ENCODE data around the gene FMN1.

The FMN1 gene

GRCh38 chr15:33125894-33126537 lies 68.5 kb downstream of the FMN1 start:
- peak; percentile 31 for DNase-seq (ENCODE audit: low spot score)

- no peak for DNase-seq (ENCODE audit: low spot score)
These were observed 69.7 kb downstream of the FMN1 start for GRCh38 chr15:33124811-33125210.

DNA sequence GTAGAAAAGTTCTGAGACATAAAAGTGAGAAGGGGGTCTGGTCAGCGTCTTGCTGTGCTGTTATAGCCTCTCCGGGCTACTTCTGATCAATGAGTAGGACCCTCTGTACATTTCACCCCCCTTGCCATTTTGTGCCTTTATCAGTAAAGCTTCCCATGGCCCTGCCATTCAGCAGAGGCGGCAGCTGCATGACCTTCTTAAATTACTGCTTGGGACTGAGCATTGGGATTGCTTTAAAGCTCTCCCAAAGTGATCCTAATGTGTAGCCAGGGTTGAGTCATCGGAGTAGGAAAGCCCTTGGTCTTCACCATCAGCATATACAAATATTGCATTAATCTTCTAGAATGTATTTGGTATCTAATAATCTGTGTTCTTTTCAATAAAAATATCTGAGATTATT lies 70.2 kb downstream of the FMN1 start:
- DNase-seq (ENCODE audit: low spot score) = no peak

DNA sequence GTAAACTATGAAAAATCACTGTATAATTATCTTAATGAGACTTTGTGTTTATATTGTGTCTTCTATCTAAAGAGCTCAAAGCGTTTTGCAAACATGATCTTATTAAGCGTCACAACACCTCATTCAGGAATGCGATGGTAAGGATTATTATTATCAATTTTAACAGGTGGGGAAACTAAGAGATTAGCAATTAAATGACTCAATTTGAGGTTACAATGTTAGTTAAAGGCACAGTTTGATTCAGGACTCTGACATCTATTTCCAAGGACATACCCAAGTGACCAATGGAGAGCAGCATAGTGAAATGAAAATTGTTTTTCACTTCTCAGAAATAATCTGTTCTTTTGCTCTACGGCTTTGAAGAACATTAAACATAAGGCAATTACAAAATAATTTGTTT lies 74.6 kb downstream of the FMN1 start:
- DNase-seq (ENCODE audit: low spot score) = no peak

GRCh38 chr15:33119273-33119672 lies 75.2 kb downstream of the FMN1 start:
- no peak for DNase-seq (ENCODE audit: low spot score)

- DNase-seq (ENCODE audit: low spot score) = no peak
These were observed 78.3 kb downstream of the FMN1 start for GRCh38 chr15:33116198-33116597.

DNA sequence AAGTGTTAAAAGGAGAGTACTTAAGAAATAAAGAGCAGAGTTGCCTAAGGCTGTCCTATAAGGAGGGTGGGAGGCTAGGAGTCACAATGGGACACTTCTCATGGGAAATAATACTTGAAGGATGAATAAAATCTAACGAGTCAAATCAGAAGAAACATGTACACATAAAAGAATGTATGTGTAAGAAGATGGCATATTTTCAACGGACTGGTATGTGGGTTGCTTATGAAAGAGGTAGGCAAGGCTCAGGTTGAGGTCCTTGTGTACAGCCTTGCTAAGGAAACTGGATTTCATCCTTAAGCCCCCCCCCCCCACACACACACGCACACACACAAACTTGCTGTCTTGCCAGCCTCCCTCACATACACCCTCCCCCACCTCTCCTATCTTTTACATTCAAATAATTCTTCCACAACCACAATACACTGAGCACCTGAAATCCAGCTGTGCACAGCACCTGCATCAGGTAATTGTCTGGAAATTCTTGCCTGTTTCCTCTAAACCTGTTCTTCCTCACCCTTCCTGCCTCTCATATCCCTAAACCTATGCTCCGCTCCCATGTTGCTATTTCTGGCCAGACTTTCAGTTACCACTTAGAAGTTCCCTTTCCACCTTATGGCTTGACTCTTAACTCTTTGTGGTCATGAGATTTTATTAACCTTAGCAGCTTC lies 79.2 kb downstream of the FMN1 start:
- DNase-seq (ENCODE audit: low spot score) = no peak

GRCh38 chr15:33114374-33114717 lies 80.2 kb downstream of the FMN1 start:
- DNase-seq (ENCODE audit: low spot score) = no peak

DNA sequence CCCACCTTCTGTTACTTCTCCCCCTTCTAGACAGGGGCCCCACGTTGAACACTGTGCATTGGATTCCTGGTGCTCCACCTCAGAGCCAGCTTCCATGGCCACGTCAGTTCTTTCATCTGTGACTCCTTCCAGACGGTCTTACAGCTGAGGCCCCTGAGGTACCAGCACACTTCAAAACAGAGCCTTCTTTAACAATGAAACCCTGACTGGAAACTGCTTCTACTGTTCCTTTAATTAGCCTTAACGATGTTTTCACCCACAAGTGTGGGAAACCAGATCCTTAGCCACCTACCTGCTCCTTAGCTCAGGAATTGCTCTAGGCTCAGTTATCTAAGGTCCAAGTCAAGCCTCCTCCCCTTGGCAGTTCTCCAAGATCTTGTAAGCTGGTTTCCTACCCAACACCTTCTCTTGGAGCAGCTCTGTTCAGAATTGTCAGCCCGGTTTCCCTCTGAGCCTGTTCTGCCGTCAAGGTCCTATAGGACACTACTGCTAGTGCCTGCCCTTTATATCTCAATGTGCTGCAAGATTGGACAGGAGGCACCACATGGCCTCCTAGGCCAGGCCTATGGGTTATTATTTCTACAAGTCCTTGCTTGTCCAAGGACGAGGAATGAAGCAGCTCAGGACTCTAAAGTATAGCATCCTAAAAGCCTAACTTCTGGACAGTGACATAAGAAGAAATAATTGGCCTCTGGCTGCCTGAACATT lies 80.7 kb downstream of the FMN1 start:
- no peak for DNase-seq (ENCODE audit: low spot score)

DNA sequence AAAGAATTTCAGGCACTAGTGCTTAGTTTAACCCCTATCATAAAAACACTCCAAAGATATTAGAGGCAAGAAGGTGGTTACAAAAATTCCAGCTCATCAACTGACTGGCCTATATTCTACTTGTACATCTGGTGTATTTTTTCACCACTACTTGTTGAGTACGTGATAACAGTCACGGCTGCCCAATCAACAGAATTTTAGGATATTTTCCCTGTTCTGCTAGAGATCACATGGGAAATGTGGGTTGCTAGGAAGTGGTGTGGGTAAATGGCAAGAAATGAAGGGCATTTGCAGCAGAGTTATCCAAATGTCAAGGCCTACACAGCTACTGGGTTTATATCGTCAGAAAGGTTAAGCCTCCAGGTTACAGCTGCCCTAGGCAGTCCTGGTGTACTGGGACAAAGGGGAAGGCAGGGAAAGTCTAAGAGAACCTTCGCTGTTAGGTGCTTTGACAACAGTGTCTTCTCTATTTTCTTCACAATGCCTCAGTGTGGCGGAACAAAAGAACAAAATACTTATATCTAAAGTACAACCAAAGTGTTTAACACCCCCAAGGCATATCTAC lies 81.9 kb downstream of the FMN1 start:
- DNase-seq (ENCODE audit: low spot score) = no peak

- DNase-seq (ENCODE audit: low spot score) = no peak
These were observed 83.5 kb downstream of the FMN1 start for GRCh38 chr15:33111041-33111451.

- no peak for DNase-seq (ENCODE audit: low spot score)
These were observed 85.2 kb downstream of the FMN1 start for GRCh38 chr15:33109345-33109744.

DNA sequence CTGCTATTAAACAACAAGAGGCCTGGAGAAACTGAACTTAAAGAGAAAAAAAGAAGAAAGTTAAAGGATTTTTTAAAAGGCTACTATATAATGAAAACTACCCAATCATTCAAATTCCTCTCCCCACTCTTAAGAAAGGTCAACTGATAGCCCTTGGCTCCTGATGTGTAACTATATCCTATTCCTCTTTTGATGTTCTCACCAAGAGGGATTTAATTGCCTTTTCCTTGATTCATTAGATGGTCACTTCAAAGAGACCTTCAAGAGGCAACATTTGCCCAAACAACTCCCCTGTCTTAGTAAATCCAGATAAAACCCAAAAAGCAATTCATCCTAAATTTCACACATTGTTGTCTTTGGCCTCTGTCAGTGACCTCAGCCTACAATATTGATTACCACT lies 86.0 kb downstream of the FMN1 start:
- no peak for DNase-seq (ENCODE audit: low spot score)

DNA sequence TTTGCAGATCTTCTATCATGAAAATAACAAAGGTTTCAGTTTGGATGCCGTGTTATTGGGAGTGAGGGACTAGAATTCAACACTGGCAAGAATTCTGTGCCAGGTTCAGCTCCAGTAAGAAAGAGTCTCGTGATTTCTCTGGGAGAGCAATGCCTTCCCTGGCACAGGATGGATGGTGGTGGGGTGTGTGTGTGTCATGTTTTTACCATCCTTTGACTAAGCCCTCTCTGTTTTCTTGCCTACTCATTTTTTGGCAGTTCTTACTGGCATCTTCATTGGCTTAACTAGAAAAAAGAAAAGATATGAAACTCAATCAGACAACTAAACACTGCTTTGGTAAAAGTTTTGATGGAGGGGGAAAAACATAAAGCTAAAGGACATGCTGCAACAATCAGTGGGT lies 86.6 kb downstream of the FMN1 start:
- no peak for DNase-seq (ENCODE audit: low spot score)

DNA sequence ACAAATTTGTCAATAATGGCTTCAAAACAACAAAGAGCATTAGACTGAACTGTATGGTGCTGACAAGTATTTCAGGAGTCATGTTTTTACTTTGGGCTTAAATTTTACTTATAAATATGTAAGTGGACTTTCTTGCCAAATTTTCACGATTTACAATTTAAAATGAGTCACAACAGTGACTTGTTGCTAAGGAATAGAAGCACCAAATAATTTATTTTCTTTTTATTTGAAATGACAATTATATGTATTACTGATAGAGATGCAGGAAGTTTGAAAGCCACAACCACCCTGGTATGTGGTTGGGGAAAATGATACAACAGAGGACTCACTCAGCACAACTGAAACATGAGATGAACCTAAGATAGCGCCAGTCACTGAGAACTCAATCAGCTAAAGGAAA lies 90.3 kb downstream of the FMN1 start:
- no peak for DNase-seq (ENCODE audit: low spot score)

DNA sequence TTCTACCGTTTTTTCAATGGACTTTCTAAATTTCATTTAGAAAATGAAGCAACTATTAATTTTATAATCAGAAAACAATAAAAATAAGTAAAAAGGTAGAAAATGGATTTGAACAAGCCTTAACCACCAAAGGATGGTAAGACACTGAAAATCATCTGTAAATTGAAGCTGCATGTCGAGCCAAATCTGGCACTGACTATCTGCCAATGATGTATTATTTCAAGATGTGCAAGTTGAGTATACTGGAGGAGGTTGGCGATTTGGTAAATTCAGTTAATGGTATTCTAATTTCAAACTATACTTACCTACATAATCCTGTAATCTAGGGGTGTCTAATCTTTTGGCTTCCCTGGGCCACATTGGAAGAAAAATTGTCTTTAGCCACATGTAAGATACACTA lies 93.5 kb downstream of the FMN1 start:
- no peak for DNase-seq (ENCODE audit: low spot score)

- DNase-seq (ENCODE audit: low spot score) = no peak
These were observed 94.2 kb downstream of the FMN1 start for GRCh38 chr15:33100314-33100713.

GRCh38 chr15:33099739-33100138 lies 94.8 kb downstream of the FMN1 start:
- no peak for DNase-seq (ENCODE audit: low spot score)

DNA sequence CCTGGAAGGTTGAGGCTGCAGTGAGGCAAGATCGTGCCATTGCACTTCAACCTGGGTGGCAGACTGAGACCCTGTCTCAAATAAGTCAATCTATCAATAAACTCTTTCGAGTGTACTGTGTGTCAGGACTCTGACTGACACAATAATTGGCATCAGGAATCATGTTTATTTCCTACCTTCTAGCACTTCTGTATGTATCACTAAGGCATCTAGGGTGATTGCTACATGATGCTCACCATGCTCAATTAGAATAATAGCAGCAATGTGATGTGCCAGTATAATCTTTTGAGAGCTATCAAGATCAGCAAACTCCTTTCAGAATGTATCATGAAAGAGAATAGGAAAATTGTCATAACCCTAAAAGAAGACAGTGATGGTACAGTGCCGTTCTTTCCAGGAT lies 95.3 kb downstream of the FMN1 start:
- no peak for DNase-seq (ENCODE audit: low spot score)

DNA sequence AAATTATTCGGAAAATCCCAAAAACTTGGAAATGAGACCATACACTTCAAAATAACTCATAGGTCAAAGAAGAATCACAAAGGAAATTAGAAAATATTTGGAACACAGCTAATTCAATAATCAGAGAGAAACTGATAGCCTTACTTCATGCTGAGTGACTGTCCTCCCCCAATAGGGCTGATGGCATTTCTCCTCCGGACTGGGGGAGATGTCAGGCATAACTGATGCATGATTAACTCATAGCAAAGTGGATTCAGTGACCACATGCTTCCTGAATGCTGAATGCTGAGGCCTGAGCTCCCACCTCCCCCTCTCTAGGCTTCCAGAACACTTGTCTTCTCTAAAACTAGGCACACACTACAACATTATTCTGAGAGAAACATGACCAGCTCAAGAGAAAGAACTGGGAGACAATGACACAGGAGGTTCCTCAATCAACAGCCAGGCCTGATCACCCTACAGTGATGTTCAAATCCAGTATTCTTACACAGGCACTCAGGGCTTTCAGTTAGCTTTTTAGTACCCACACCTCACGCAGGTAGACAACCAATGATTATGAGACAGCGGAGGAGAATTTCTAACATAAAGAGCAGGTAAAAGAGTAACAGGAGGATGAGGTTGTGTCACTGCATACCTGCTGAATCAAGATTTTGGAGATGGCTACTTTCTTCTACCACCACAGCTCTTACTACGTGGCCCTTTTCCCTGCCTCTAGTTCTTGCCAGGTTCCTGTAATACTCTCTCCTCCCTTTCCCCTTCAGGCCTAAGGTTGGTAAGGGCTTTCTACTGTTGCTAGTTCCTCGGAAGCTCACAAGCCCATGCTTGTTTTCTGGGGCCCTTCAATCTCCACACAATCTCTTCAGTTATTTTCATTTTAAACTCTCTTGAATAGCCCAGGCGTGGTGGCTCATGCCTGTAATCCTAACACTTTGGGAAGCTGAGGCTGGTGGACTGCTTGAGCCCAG lies 96.1 kb downstream of the FMN1 start:
- no peak for DNase-seq (ENCODE audit: low spot score)

DNA sequence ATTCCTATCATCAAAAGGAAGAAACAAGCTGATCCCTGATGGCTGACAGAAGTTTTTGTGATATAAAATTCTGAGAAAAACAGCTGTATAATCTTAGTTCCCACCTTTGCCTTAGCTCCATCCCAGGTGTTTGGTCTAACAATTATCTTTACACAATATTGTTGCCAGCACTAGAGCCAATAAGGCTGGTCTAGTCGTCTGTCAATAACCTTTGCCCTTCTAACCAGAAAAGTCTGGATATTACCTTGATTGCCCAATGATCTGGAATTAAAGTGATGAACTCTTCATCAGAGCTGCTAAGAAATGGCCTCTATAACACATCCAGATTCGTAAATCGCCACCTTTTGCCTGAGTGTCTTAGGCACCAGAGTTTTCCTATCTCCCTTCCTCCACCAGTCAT lies 98.4 kb downstream of the FMN1 start:
- DNase-seq (ENCODE audit: low spot score) = no peak

DNA sequence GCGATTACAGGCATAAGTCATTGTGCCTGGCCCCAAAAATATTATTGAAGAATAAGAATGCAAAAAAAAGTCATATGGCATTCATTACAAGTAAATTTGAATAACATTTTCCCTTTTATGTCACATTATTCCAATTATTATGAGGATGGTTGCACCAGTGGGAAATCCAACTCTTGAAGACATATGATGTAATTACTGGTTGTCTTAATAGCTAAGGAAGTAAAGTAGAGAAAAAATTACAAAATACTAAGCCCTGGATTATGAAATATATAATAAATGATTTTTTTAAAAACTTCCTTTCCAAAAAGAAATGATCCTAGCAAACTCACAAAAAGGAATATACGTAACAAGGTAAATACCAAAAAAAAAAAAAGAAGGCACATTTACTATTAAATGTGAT lies 98.9 kb downstream of the FMN1 start:
- no peak for DNase-seq (ENCODE audit: low spot score)
